ENCODE data around the gene PDGFB.

The PDGFB gene

GRCh38 chr22:39244496-39245129 lies at the start of gene PDGFB:
TSS of gene PDGFB (minus strand) at chr22:39244982. CDS start at chr22:39243963, 1,019 bp downstream.
- peak; percentile 65 for DNase-seq (ENCODE audit: low spot score)
- FAIRE-seq, result no peak

DNA sequence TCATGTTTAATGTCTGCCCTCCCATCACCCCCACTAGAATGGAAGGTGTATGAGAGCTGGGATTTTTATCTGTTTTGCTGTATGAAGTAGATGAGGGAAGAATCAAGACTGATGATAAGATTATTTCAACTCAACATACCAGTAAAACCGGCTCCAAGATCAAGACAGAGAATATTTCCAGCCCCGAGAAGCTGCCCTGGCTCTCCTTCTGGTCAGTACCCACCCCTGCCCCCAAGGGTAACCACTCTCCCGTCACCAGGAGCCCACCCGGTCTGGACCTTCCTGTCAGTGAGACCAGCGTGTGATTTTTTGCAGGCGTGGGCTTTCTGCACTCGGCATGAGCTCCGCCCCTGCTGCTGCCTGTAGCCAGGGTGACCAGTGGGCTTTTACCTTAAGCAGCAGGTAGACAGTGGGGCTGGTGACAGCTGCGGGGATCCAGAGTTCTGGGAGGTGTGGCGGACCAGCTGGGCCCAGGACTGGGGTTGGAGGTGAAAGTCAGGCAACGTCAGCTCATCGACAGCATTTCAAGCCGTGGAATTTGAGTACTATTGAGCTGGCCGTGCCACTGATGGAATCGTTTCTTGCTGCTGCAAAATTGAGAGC lies 49.1 kb upstream of the PDGFB start:
- FAIRE-seq, result no peak
- no peak for DNase-seq (ENCODE audit: low spot score)

DNA sequence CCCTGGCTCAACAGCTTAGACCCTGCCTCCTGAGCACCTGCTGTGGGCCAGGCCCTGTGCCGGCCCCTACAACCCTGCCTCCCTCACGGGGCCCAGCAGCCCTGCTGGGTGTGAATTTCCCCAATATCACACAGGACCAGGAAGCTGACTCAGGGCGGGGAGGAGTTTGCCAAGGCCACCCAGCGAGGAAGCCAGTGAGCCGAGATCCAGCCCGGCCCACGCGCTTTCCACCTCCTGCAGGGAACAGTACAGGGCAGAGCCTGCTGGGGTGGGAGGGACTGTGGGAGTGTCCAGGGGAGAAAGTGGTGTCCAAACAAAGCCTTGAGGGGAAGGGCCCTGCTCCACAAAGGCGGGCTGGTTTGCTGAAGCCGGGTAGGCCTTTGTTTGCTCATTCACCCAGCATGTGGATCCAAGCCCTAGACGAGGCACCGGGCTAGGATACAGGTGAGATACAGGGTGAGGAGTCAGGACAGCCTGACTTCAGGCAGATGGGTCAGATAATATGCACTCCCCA lies 47.8 kb upstream of the PDGFB start:
- FAIRE-seq, result peak; percentile 95
- DNase-seq (ENCODE audit: low spot score), result peak; percentile 95

DNA sequence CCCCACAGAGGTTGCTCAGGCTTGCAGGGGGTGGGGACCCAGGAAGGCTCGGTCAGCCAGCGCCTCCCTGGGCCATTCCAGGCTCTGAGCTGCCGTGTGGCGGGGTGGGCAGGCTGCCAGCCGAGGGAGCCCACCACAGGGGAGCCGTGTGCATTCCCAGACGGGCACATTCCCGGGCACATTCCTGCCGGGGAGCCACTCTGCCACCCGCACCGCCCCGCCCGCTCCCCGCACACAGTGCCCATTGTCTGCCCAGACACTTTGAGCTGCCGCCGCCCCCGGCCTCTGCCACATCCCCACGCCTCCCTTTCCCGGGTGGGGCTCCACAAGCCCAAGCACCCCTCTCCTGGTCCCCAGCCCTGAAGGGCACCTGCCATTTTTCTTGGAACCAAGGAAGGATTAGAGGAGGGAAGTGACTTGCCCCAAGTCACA lies 47.3 kb upstream of the PDGFB start:
- peak; percentile 38 for FAIRE-seq
- DNase-seq (ENCODE audit: low spot score), result peak; percentile 68

GRCh38 chr22:39291523-39291922 lies 46.7 kb upstream of the PDGFB start:
- DNase-seq (ENCODE audit: low spot score) (no peak), FAIRE-seq (no peak)

DNA sequence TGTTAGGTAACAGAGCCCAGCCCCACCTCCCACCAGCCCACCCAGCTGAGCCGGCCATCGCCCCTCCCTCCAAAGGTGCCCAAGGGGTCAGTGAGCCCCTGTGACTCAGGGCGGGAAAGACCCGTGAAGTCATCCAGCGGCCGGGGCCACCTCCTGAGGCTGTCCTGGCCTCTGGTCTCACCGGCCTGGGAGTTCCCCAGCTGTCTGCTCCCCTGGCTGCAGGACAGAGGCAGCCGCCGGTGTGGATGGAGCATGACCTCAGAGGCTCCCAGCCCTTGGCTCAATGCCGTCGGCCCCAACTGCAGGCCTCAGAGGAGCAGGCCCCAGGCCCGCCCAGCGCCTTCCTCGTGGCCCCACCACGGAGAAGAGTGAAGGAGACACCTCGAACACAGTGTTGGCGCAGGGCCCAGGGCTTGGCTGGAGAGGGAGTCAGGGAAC lies 46.0 kb upstream of the PDGFB start:
- FAIRE-seq (peak; percentile 93), DNase-seq (ENCODE audit: low spot score) (peak; percentile 97)

DNA sequence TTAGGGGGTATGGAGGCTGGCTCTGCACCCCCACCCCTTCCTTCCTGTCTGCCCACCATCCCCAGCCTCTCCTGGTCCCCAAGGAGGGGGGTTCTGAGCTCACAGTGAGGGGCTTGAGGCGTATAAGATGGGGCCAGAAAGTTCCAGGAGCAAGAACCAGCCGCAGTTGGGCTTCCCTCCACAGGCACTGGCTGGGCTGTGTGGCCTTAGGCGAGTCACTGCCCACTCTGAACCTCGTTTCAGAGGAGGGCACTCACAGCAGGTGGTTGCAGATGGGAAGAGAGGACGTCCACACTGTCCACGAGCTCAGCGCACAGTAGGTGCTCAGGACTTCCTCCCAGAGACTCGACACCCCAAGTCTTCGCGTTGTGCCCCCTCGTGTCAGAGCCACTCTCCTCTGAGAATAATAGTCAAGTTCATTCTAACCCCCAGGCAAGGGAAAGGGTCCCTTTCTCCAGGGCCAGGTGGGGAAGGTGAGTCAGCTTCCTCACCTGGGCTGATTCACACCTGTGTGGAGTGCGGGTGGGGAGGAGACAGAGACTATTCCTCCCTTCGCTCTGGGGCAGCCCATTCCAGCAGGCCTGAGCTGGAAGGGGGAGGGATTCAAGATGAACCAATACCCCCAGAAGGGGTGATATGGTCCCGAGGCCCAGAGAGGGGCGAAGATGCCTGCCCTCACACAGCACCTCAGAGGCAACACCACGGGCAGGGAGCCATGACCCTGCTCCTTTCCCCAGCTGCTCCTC lies 45.4 kb upstream of the PDGFB start:
- DNase-seq (ENCODE audit: low spot score) (peak; percentile 33), FAIRE-seq (no peak)

- DNase-seq (ENCODE audit: low spot score) (peak; percentile 86), FAIRE-seq (peak; percentile 86)
Observed at GRCh38 chr22:39289533-39289932, 44.8 kb upstream of the PDGFB start.

GRCh38 chr22:39288135-39288898 lies 43.5 kb upstream of the PDGFB start:
- FAIRE-seq, result no peak

GRCh38 chr22:39287076-39287725 lies 42.4 kb upstream of the PDGFB start:
- DNase-seq (ENCODE audit: low spot score) (no peak), FAIRE-seq (no peak)

More at GRCh38 chr22:39288135-39288898, 43.5 kb upstream of the PDGFB start:
- DNase-seq (ENCODE audit: low spot score), result peak; percentile 10

GRCh38 chr22:39284983-39285382 lies 40.2 kb upstream of the PDGFB start:
- FAIRE-seq, result no peak

GRCh38 chr22:39284142-39284980 lies 39.6 kb upstream of the PDGFB start:
- no peak for FAIRE-seq
- DNase-seq (ENCODE audit: low spot score), result no peak

More at GRCh38 chr22:39284983-39285382, 40.2 kb upstream of the PDGFB start:
- no peak for DNase-seq (ENCODE audit: low spot score)

DNA sequence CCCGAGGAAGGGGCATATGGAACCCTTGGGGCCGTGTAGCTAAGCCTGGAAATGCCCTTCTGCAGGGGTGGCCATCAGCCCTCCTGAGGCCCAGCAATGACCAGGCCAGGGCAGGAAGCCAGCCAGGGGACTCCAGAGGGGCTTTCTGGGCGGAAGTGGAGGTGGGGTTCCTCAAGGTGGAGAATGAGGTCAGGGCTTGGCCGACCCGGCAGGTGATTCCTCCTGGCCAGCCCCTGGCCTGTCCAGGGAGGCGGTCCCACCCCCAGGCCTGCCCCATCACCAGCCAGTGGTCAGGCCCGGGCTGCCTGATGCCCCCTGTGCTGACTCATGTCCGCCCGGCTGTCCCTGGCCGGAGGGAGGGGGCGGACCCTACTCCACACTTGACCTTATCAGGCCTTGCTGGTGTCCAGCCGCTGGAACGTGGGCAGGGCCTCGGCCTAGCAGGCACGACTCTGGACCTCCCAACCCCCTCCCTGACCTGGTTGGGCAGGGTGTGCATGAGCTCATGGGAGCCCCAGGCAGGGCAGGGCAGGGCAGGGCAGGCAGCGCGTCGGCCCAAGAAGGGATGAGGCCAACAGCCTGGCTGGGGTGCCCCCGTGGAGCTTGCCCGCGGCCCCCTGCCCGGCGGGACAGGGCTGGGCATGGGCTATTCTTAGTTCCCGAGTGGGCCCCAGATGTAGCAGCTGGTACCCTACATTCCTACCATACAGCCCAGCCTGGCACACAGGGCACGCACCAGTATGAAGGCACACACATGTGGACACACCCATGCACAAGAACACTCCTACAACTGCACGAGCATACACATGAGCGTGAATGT lies 38.8 kb upstream of the PDGFB start:
- DNase-seq (ENCODE audit: low spot score), result peak; percentile 97
- peak; percentile 89 for FAIRE-seq

DNA sequence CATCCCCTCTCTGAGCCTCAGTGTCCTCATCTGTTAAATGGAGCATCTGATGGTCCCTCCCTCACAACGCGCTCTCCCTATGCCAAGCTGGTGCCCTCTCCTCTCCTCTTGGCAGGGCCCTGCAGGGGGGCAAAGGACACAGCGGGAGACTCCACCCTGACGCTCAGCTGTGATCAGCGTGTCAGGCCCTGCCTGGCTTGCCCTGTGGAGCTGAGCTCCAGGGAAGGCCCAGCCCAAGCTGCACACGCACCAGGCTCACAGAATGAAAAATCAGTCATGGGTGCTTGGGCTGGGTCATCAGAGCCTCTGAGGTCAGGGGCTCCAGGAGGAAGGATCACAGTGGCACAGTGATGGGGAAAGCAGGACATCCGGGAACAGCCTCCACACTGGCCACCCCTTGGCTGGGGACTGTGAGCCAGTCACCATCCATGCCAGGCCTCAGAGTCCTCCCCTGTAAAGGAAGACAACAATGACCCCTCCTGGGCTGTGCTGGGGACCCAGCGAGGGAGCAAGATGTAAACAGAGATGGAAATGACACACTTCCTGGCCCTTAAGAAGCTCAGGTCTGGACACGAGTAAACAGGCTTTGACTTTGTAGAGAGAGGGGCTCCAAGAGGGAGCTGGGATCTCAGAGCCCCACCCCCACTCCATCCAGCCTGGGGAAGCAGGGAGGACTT lies 38.0 kb upstream of the PDGFB start:
- FAIRE-seq, result peak; percentile 53

DNA sequence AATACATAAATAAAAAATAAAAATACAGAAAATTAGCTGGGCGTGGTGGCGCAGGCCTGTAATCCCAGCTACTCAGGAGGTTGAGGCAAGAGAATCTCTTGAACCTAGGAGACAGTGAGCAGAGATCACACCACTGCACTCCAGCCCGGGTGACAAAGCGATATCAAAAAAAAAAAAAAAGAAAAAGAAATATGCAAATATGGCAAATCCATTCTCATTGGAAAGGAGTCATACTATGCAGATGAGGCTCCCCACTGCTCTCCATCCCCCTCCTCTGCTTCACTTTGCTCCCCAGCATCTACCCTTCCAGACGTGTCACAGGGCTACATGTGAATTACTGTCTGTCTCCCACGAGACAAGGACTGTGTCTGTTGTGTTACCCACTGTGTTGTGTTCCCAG lies 36.3 kb upstream of the PDGFB start:
- FAIRE-seq (no peak), DNase-seq (ENCODE audit: low spot score) (no peak)

More for the DNA sequence above, 38.0 kb upstream of the PDGFB start:
- peak; percentile 85 for DNase-seq (ENCODE audit: low spot score)

DNA sequence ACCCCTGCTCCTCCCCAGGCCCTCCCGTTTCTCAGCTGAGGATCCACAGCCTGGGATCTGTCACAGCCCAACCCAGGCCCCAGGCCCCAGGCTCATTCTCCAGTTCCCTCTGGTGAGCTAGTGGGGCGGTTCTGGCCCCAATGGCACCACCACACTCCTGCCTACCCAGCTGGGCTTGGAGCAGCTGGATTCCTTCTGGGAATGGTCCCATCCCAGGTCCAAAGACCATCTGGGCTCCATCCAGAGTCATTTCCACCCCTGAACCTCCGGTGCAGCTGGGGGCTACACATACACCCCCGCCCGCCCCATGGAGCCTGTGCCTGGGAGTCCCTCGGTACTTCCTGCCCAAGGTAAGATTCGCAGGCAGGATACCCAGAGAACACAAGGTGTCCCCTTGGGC lies 35.5 kb upstream of the PDGFB start:
- no peak for DNase-seq (ENCODE audit: low spot score)
- FAIRE-seq, result no peak

DNA sequence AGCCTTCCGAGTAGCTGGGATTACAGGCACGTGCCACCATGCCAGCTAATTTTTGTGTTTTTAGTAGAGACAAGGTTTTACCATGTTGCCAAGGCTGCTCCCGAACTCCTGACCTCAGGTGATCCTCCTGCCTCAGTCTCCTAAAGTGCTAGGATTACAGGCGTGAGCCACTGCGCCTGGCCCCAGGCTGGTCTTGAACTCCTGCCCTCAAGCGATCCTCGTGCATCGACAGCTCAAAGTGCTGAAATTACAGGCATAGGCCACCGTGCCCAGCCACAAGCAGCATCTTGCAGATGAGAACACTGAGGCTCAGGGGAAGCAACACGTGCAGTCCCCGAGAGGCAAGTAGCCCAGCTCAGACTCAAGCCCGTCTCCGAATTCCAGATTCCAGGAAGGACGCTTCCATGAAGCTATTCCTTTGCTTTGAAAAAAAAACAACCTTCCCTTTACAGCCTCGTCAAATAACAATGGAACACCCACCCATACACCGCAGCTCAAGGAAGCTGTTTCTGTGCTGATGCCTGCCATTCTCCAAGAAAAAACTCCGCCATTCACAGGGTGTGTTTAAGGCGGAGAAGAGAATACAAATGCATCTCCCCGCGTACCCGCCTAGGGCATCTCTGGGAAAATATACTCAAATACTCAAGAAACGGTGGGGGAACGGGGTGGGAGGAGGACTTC lies 34.5 kb upstream of the PDGFB start:
- FAIRE-seq (no peak), DNase-seq (ENCODE audit: low spot score) (no peak)

GRCh38 chr22:39278040-39278439 lies 33.3 kb upstream of the PDGFB start:
- peak; percentile 61 for DNase-seq (ENCODE audit: low spot score)
- FAIRE-seq, result peak; percentile 44
